Breast epithelium (tissue), 4 donors: ENCODE data around the gene KREMEN2. TPM values are rescaled to one million over a fixed set of nuclear protein-coding genes. Genes with fewer than 3 reads are reported as not detected.
A peak's percentile ranks its signal among the peaks of the same experiment; 100 is the strongest.
"Not testable (repeated sequence)": the region's sequence is repeated elsewhere in the genome, so short reads cannot be mapped to it uniquely, and the experiment has no call there.

Experiments used
- DNase-seq, 2 donors: peaks; one replicate each; pipeline ENCODE4 v3.0.0-alpha.2; 2019; ENCODE audit warnings: low spot score in 2 of 2
- H3K27ac ChIP-seq, 2 donors: fragments of 200-600 bp; sonication (generic) in 1 of 2; one replicate each; pipeline ENCODE4 v1.5.1; 2016 to 2019; ENCODE audit warnings: mild to moderate bottlenecking in 1 of 2
- H3K27me3 ChIP-seq, 2 donors: fragments of 200-600 bp; sonication (generic) in 1 of 2; one replicate each; pipeline versions ENCODE4 v1.5.1 to v1.6.0; 2017 to 2019; ENCODE audit warnings: control low read depth in 1 of 2, mild to moderate bottlenecking in 1 of 2
- H3K36me3 ChIP-seq: fragments of 200-600 bp; one replicate; pipeline ENCODE4 v1.5.1; 2019
- H3K4me1 ChIP-seq, 2 donors: fragments of 200-600 bp; sonication (generic); one replicate each; pipeline ENCODE4 v1.5.1; 2016 to 2019; ENCODE audit warnings: control low read depth in 1 of 2
- H3K4me3 ChIP-seq, 3 donors: fragments of 200-600 bp; sonication (generic); 1 replicate in 2 of 3; 2 replicates in 1 of 3; pipeline ENCODE4 v1.5.1; 2016 to 2019; ENCODE audit warnings: mild to moderate bottlenecking in 3 of 3, moderate library complexity in 2 of 3
- H3K9me3 ChIP-seq, 2 donors: fragments of 200-600 bp; sonication (generic) in 1 of 2; one replicate each; pipeline ENCODE4 v1.5.1; 2016 to 2019; ENCODE audit warnings: control low read depth in 1 of 2
- CTCF ChIP-seq, 3 donors: fragments of 450-650 bp; IDR thresholded peaks; one replicate each; pipeline ENCODE4 v1.5.1; 2016 to 2017; ENCODE audit warnings: antibody characterized with exemption in 3 of 3, mild to moderate bottlenecking in 3 of 3, moderate library complexity in 3 of 3
- POLR2A ChIP-seq: fragments of 450-650 bp; IDR thresholded peaks from one replicate; pipeline ENCODE4 v1.6.1; 2016; ENCODE audit warnings: antibody characterized with exemption, mild to moderate bottlenecking, moderate library complexity
- POLR2AphosphoS5 ChIP-seq, 3 donors: sonication (generic); formaldehyde crosslinking; IDR thresholded peaks; one replicate each; pipeline ENCODE4 v1.6.1; 2017; ENCODE audit warnings: antibody characterized with exemption in 3 of 3
- intact Hi-C: fragments of 100-400 bp; cut with DNase I; formaldehyde crosslinking; loops from one replicate; pipeline ENCODE4 v1.15.1; 2023; ENCODE audit warnings: low total_unique reads
- total RNA-seq, 3 donors: library from RNA; depleted of rRNA; stranded (reverse); fragments of >200 nt; gene quantifications; one replicate each; pipeline ENCODE4 v1.1.0, GENCODE V29; 2016

The KREMEN2 gene
- total RNA-seq, 3 donors from 2014 or later: 0.33 TPM; not detected in 2

- Histone ChIP-seq H3K9me3 (no peaks in the 10 kb centered on the region), H3K36me3 (no peaks in the 10 kb centered on the region), H3K27me3 (no peaks in the 10 kb centered on the region), H3K4me3 (no peak overlapping the region), H3K4me1 (no peaks in the 10 kb centered on the region), H3K27ac (no peak overlapping the region)
- intact Hi-C loops: loop anchor here (10.0 kb wide), 1 partner anchor 50 kb away; no protein-coding TSS in a partner anchor
- TF ChIP-seq CTCF (IDR thresholded peaks at IDR 0.05) (no peak), POLR2AphosphoS5 (IDR thresholded peaks at IDR 0.05) (no peak), POLR2A (no peak)
- DNase-seq: no peak
These were observed 38.9 kb upstream of the KREMEN2 start for GRCh38 chr16:2924901-2925755.

DNA sequence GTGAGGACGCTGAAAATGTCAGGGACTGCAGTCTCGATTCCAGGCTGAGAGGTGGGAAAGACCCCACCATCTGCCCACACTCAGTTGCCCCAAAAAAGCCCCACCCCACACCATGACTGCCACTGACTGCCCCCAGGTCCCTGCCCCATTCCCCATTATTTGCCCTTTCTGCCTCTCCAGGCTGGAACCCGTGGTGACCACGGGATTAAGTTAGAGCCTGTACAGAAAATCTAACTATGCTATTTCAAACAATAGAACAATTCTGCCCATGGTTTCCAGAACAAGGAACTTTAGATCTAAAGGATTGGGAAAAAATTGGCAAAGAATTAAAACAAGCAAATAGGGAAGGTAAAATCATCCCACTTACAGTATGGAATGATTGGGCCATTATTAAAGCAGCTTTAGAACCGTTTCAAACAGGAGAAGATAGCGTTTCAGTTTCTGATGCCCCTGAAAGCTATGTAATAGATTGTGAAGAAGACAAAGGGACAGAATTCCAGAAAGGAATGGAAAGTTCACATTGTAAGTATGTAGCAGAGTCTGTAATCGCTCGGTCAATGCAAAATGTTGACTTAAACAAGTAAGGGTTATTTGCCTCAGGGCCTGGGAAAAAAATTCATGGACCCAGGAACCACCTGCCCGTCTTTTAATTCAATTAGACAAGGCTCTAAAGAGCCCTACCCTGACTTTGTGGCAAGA, 38.0 kb upstream of the KREMEN2 start:
- H3K9me3 ChIP-seq: no peaks in the 10 kb centered on the region
- intact Hi-C loops: loop anchor here (10.0 kb wide), 1 partner anchor 51 kb away; no protein-coding TSS in a partner anchor
- TF ChIP-seq CTCF (IDR thresholded peaks at IDR 0.05): no peak
- no peak for TF ChIP-seq POLR2AphosphoS5 (IDR thresholded peaks at IDR 0.05)
- H3K27ac ChIP-seq: no peak overlapping the region
- no peaks in the 10 kb centered on the region for H3K27me3 ChIP-seq
- no peak overlapping the region for H3K4me3 ChIP-seq
- no peaks in the 10 kb centered on the region for H3K4me1 ChIP-seq
- DNase-seq: no peak
- no peaks in the 10 kb centered on the region for H3K36me3 ChIP-seq

DNA sequence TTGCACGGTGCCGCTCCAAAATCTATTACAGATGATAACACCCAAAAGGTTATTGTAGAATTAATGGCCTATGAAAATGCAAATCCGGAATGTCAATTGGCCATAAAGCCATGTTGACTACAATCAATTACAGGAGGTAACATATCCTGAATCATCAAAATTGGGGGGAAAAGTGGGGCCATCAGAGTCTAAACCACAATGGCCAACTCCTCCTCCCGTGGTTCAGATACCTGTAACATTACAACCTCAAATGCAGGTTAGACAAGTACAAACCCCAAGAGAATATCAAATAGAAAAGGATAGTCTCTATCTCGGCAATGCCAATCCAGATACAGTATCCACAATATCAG, 37.5 kb upstream of the KREMEN2 start:
- intact Hi-C loops: loop anchor here (10.0 kb wide), 1 partner anchor 52 kb away; no protein-coding TSS in a partner anchor
- Histone ChIP-seq H3K36me3 (no peaks in the 10 kb centered on the region), H3K27ac (peak overlapping the region in 1 of 2 donors; percentile 16), H3K4me3 (peak overlapping the region in 2 of 3 donors; percentile 30 to 47), H3K9me3 (no peaks in the 10 kb centered on the region), H3K27me3 (no peaks in the 10 kb centered on the region), H3K4me1 (no peaks in the 10 kb centered on the region)
- TF ChIP-seq POLR2AphosphoS5 (IDR thresholded peaks at IDR 0.05): no peak
- TF ChIP-seq POLR2A: no peak
- TF ChIP-seq CTCF (IDR thresholded peaks at IDR 0.05): no peak
- no peak for DNase-seq

- peak overlapping the region in 1 of 2 donors; percentile 16 for H3K27ac ChIP-seq
- H3K9me3 ChIP-seq: no peaks in the 10 kb centered on the region
- peak overlapping the region in 2 of 3 donors; percentile 30 to 47 for H3K4me3 ChIP-seq
- DNase-seq: peak; percentile 81 to 86
- no peak for TF ChIP-seq POLR2A
- peak in 2 of 3 donors; percentile 15 to 58 for TF ChIP-seq POLR2AphosphoS5 (IDR thresholded peaks at IDR 0.05)
- TF ChIP-seq CTCF (IDR thresholded peaks at IDR 0.05): peak; percentile 93 to 96 (median 94)
- no peaks in the 10 kb centered on the region for H3K4me1 ChIP-seq
- H3K36me3 ChIP-seq: no peaks in the 10 kb centered on the region
- intact Hi-C loops: loop anchor here (10.0 kb wide), 1 partner anchor 52 kb away; no protein-coding TSS in a partner anchor
- no peaks in the 10 kb centered on the region for H3K27me3 ChIP-seq
These were observed 36.9 kb upstream of the KREMEN2 start for GRCh38 chr16:2927010-2927646.

DNA sequence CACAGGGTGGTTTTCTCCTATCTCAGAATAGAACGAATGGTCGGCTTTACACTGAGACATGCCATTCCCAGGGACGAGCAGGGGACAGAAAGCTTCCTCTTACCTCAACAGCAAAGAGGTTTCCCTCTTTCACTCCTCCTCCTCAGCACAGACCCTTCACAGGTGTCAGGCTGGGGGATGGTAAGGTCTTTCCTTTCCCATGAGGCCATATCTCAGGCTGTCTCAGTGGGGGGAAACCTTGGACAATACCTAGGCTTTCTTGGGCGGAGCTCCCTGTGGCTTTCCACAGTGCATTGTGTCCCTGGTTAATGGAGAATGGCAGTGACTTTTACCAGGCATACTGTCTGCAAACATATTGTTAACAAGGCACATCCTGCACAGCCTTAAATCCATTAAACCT, 35.9 kb upstream of the KREMEN2 start:
- H3K4me3 ChIP-seq, H3K27me3 ChIP-seq, H3K27ac ChIP-seq, H3K4me1 ChIP-seq, H3K9me3 ChIP-seq, DNase-seq, H3K36me3 ChIP-seq: not testable (repeated sequence)
- intact Hi-C loops: loop anchor here (10.0 kb wide), 1 partner anchor 53 kb away; no protein-coding TSS in a partner anchor
